Mesendoderm (in vitro differentiated cells): ENCODE measurements around the gene KDM7A.

Source experiments
- DNase-seq: peaks from one replicate; pipeline ENCODE4 v3.0.0; 2013
- H2AK5ac ChIP-seq: 2 replicates; pipeline ENCODE4 v1.6.1; 2013; ENCODE audit warnings: low read length, inconsistent platforms
- H2BK120ac ChIP-seq: 2 replicates; pipeline ENCODE4 v1.6.1; 2013; ENCODE audit warnings: low read depth, mild to moderate bottlenecking, low read length, moderate library complexity, mixed read lengths
- H2BK15ac ChIP-seq: replicated peaks from 2 replicates; pipeline ENCODE4 v1.6.1; 2013; ENCODE audit warnings: low read depth, mild to moderate bottlenecking, moderate library complexity
- H2BK5ac ChIP-seq: 2 replicates; pipeline ENCODE4 v1.6.1; 2013; ENCODE audit warnings: low read length, inconsistent platforms
- H3K18ac ChIP-seq: 2 replicates; pipeline ENCODE4 v1.6.1; 2013; ENCODE audit warnings: mild to moderate bottlenecking, low read length, mixed read lengths
- H3K23ac ChIP-seq: one replicate; pipeline ENCODE4 v1.6.1; 2013; ENCODE audit warnings: low read length
- H3K27ac ChIP-seq: 2 replicates; pipeline ENCODE4 v1.5.1; 2013; ENCODE audit warnings: low read depth, mild to moderate bottlenecking, inconsistent platforms, low read length, moderate library complexity
- H3K27me3 ChIP-seq: 2 replicates; pipeline ENCODE4 v1.6.1; 2013; ENCODE audit warnings: low read length, control low read depth, mild to moderate bottlenecking, inconsistent platforms; ENCODE audit not compliant: insufficient read depth, poor library complexity
- H3K36me3 ChIP-seq: 2 replicates; pipeline ENCODE4 v1.6.1; 2013; ENCODE audit warnings: low read length, inconsistent platforms; ENCODE audit not compliant: control insufficient read depth, insufficient read depth
- H3K4ac ChIP-seq: one replicate; pipeline ENCODE4 v1.6.1; 2013; ENCODE audit warnings: low read depth, mild to moderate bottlenecking, low read length, moderate library complexity
- H3K4me1 ChIP-seq: 2 replicates; pipeline ENCODE4 v1.6.1; 2013; ENCODE audit warnings: low read depth, low read length, inconsistent platforms; ENCODE audit not compliant: control insufficient read depth
- H3K4me2 ChIP-seq: 2 replicates; pipeline ENCODE4 v1.6.1; 2013; ENCODE audit warnings: low read length
- H3K4me3 ChIP-seq: 2 replicates; pipeline ENCODE4 v1.5.1; 2013; ENCODE audit warnings: mild to moderate bottlenecking, low read length
- H3K56ac ChIP-seq: one replicate; pipeline ENCODE4 v1.6.1; 2013; ENCODE audit warnings: low read length
- H3K79me1 ChIP-seq: 2 replicates; pipeline ENCODE4 v1.6.1; 2013; ENCODE audit warnings: low read length, inconsistent platforms
- H3K79me2 ChIP-seq: 2 replicates; pipeline ENCODE4 v1.6.1; 2013; ENCODE audit warnings: mild to moderate bottlenecking, low read length; ENCODE audit not compliant: control insufficient read depth, insufficient read depth
- H3K9ac ChIP-seq: 2 replicates; pipeline ENCODE4 v1.6.1; 2013; ENCODE audit warnings: low read length, inconsistent platforms
- H4K5ac ChIP-seq: one replicate; pipeline ENCODE4 v1.6.1; 2013; ENCODE audit warnings: low read length
- H4K8ac ChIP-seq: one replicate; pipeline ENCODE4 v1.6.1; 2013; ENCODE audit warnings: low read depth, mild to moderate bottlenecking, control low read depth, low read length, moderate library complexity
- WGBS: extraction: QIAGEN DNeasy Blood & Tissue Kit; methylation state at CpG from one replicate; pipeline ENCODE4 v1.1.7; 2013; ENCODE audit warnings: low lambda C conversion rate, missing lambda C conversion rate; ENCODE audit not compliant: insufficient coverage; ENCODE audit errors: extremely low coverage; 5-methylcytosine and 5-hydroxymethylcytosine counted together

Gene KDM7A

DNA sequence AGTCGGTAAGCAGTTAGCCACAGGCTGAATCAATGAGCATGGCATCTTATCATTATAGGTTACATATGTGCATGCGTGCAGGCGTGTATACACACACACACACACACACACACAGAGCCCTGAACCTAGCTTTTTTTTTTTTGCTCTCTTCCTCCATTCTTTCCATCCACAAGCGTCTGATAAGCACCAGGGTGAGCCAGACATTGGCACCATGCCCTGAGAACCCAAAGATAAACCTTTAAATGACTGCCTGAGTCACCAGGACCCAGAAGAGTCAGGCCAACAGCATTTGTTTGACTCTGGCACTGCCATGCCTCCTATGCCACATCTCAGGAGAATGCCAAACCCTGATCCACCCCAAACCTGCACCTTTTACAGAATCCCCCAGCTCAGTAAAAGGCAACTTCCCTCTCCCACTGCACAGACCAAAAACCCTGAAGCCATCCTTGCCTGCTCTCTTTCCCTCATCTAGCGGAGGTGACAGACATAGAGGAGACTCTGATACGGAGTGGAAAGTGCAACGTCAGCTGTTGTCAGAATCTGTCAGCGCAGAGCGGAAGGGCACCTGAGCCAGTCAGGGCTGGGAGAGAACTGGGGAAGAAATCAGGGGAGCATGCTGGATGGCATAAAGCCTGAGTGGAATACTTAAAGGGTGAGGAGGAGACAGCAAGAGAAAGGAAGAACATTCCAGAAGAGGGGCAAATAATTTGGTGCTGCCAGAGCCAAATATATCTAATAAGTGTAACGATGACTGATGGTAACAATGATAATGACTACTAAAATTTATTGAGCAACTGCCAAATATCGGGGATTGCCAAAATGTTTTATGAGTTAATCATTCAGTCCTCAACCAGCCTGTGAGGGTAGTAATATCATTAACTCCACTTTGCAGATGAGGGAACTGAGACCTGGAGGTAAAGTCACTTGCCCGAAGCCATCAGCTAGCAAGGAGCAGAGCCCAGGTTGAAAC lies 117.2 kb downstream of the KDM7A start:
- Histone ChIP-seq H3K27ac (no peak overlapping the region), H2BK5ac (no peak overlapping the region), H3K4me3 (no peak overlapping the region), H2BK120ac (no peak overlapping the region), H3K9ac (no peak overlapping the region), H3K79me2 (no peaks in the 10 kb centered on the region), H3K36me3 (no peaks in the 10 kb centered on the region), H3K4ac (no peak overlapping the region), H3K23ac (no peak overlapping the region), H4K8ac (no peak overlapping the region), H3K4me1 (no peaks in the 10 kb centered on the region), H2AK5ac (no peak overlapping the region), H3K4me2 (no peak overlapping the region), H2BK15ac (no peak overlapping the region), H3K56ac (no peak overlapping the region), H3K27me3 (peaks cover 4% of the 10 kb centered on the region), H3K79me1 (no peaks in the 10 kb centered on the region), H3K18ac (no peak overlapping the region), H4K5ac (no peak overlapping the region)
- WGBS, result no CpG with 5 or more reads among the region's 12 CpGs
- DNase-seq, result no peak

- WGBS, result no CpG with 5 or more reads among the region's 7 CpGs
- Histone ChIP-seq H2BK5ac (no peak overlapping the region), H3K23ac (no peak overlapping the region), H3K4me2 (no peak overlapping the region), H4K8ac (no peak overlapping the region), H3K18ac (no peak overlapping the region), H3K27ac (no peak overlapping the region), H3K4ac (no peak overlapping the region), H3K79me1 (no peaks in the 10 kb centered on the region), H4K5ac (no peak overlapping the region), H3K56ac (no peak overlapping the region), H2BK15ac (no peak overlapping the region), H3K79me2 (no peaks in the 10 kb centered on the region), H3K4me3 (no peak overlapping the region), H2BK120ac (no peak overlapping the region), H3K27me3 (peaks cover 1% of the 10 kb centered on the region), H3K9ac (no peak overlapping the region), H2AK5ac (no peak overlapping the region), H3K36me3 (no peaks in the 10 kb centered on the region), H3K4me1 (no peaks in the 10 kb centered on the region)
- DNase-seq, result no peak
Measured at GRCh38 chr7:140058517-140058916, 118.3 kb downstream of the KDM7A start.

- H3K4ac ChIP-seq, result no peak overlapping the region
Measured at GRCh38 chr7:140057143-140057535, 119.6 kb downstream of the KDM7A start.

DNA sequence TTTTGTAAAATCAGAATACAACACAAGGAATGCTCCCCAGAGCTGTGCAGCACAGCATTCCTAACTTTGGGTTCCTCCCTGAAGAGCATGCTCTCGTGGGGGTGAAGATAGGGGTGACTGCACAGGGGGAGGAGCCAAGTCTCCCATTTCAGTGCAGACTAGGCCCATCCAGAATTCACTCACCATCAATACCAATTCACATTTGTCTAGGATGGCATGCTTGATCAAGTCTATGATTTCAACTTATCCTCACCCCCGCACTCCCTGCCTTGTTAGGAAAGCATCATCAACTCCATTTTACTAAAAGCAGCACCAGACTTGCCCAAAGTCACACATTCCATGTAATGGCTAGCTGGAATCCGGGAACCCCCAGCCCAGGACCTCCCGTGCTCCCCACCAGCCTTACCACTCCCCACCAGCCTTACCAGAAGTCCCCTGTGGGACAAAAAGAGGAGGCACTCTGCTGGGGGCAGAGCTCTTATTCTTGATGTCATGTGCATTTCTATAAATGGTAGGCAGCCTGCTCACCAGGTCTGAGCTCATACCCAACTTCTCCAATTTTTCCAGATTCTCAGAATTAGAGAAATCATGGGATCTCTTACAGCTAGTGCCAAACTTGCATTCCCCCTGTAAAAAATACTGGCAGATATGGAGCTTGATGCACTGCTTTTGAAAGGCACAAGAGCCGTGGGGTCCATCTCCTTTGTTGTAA lies 120.2 kb downstream of the KDM7A start:
- Histone ChIP-seq H2AK5ac (no peak overlapping the region), H3K9ac (no peak overlapping the region), H3K56ac (no peak overlapping the region), H3K18ac (no peak overlapping the region), H2BK120ac (no peak overlapping the region), H3K27ac (no peak overlapping the region), H2BK15ac (no peak overlapping the region), H3K4ac (no peak overlapping the region), H3K79me1 (no peaks in the 10 kb centered on the region), H3K27me3 (no peaks in the 10 kb centered on the region), H4K8ac (no peak overlapping the region), H3K79me2 (no peaks in the 10 kb centered on the region), H3K23ac (no peak overlapping the region), H3K4me1 (no peaks in the 10 kb centered on the region), H3K36me3 (no peaks in the 10 kb centered on the region), H3K4me3 (no peak overlapping the region), H3K4me2 (no peak overlapping the region), H4K5ac (no peak overlapping the region), H2BK5ac (no peak overlapping the region)
- WGBS, result no CpG with 5 or more reads among the region's 5 CpGs
- DNase-seq, result no peak

More at GRCh38 chr7:140057143-140057535, 119.6 kb downstream of the KDM7A start:
- Histone ChIP-seq H3K4me2 (no peak overlapping the region), H3K4me3 (no peak overlapping the region), H2AK5ac (no peak overlapping the region), H3K56ac (no peak overlapping the region), H3K27ac (no peak overlapping the region), H3K79me2 (no peaks in the 10 kb centered on the region), H3K79me1 (no peaks in the 10 kb centered on the region), H3K36me3 (no peaks in the 10 kb centered on the region), H2BK120ac (no peak overlapping the region), H2BK5ac (no peak overlapping the region), H4K8ac (no peak overlapping the region), H3K18ac (no peak overlapping the region), H3K4me1 (no peaks in the 10 kb centered on the region), H2BK15ac (no peak overlapping the region), H4K5ac (no peak overlapping the region), H3K27me3 (no peaks in the 10 kb centered on the region), H3K23ac (no peak overlapping the region), H3K9ac (no peak overlapping the region)
- no CpG with 5 or more reads among the region's 3 CpGs for WGBS
- no peak for DNase-seq

DNA sequence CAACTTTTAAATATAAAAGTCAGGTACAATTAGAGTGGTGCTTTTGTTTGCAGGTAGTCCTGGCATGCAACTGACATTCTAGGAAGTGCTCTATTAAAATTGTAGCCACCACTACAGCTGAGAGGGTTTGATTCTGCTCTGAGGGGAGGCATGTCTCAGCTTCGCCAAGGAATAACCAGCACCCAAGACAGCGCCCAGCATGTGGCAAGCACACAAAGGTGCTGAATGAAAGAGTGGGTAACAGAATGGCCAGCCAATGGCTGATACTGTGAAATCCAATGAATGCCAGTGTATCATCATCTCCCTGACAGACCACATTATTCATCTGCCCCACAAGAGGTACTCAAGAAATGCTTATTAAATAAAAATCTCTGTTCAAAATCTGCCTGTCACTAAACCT lies 121.0 kb downstream of the KDM7A start:
- Histone ChIP-seq H3K36me3 (no peaks in the 10 kb centered on the region), H3K4me1 (no peaks in the 10 kb centered on the region), H3K9ac (no peak overlapping the region), H3K4me3 (no peak overlapping the region), H2BK15ac (no peak overlapping the region), H3K79me1 (no peaks in the 10 kb centered on the region), H3K18ac (no peak overlapping the region), H4K8ac (no peak overlapping the region), H3K4me2 (no peak overlapping the region), H4K5ac (no peak overlapping the region), H2AK5ac (no peak overlapping the region), H3K27me3 (no peaks in the 10 kb centered on the region), H3K79me2 (no peaks in the 10 kb centered on the region), H3K27ac (no peak overlapping the region), H3K23ac (no peak overlapping the region), H3K56ac (no peak overlapping the region), H3K4ac (no peak overlapping the region), H2BK120ac (no peak overlapping the region), H2BK5ac (no peak overlapping the region)
- no CpG with 5 or more reads among the region's 2 CpGs for WGBS
- DNase-seq, result no peak
